OCI-LY3 (cell line): ENCODE results near the gene GTSE1.

Source experiments
- H2AFZ ChIP-seq: fragments of 200-600, 300-600 bp; shearing (Covaris generic); 2 replicates; pipeline ENCODE4 v1.6.0; 2014; ENCODE audit warnings: antibody characterized with exemption, low read depth, low read length
- H3K27ac ChIP-seq: fragments of 200-600, 300-600 bp; sonication (generic); 2 replicates; pipeline ENCODE4 v1.5.1; 2014; ENCODE audit warnings: mild to moderate bottlenecking, low read length, moderate library complexity, mixed read lengths
- H3K27me3 ChIP-seq: fragments of 200-600, 300-600 bp; sonication (generic); 2 replicates; pipeline ENCODE4 v1.6.1; 2014; ENCODE audit warnings: low read depth, low read length, mixed read lengths
- H3K36me3 ChIP-seq: fragments of 200-600, 300-600 bp; sonication (generic); replicated peaks from 2 replicates; pipeline ENCODE3; 2014; ENCODE audit warnings: low read depth, low read length, mixed read lengths
- H3K4me1 ChIP-seq: fragments of 300-600, 200-600 bp; sonication (generic); 2 replicates; pipeline ENCODE4 v1.6.1; 2014; ENCODE audit warnings: low read length, mixed read lengths
- H3K4me2 ChIP-seq: fragments of 200-600, 300-600 bp; sonication (generic); 2 replicates; pipeline ENCODE4 v1.6.1; 2014; ENCODE audit warnings: low read length, mixed read lengths
- H3K4me3 ChIP-seq: fragments of 300-600, 200-600 bp; sonication (generic); 2 replicates; pipeline ENCODE4 v1.5.1; 2014; ENCODE audit warnings: antibody characterized with exemption, mild to moderate bottlenecking, low read length, moderate library complexity
- H3K79me2 ChIP-seq: fragments of 300-600, 200-600 bp; shearing (Covaris generic); 2 replicates; pipeline ENCODE4 v1.6.1; 2014; ENCODE audit warnings: mild to moderate bottlenecking, low read length, mixed read lengths
- H3K9ac ChIP-seq: fragments of 300-600, 200-600 bp; shearing (Covaris generic); 2 replicates; pipeline ENCODE4 v1.6.0; 2014; ENCODE audit warnings: mild to moderate bottlenecking, low read length, moderate library complexity
- H3K9me3 ChIP-seq: fragments of 200-600, 300-600 bp; shearing (Covaris generic); 2 replicates; pipeline ENCODE4 v1.6.1; 2014; ENCODE audit warnings: low read length, mixed read lengths; ENCODE audit not compliant: insufficient read depth
- H4K20me1 ChIP-seq: fragments of 200-600, 300-600 bp; sonication (generic); 2 replicates; pipeline ENCODE4 v1.6.1; 2016; ENCODE audit warnings: low read length, mixed read lengths; ENCODE audit not compliant: insufficient read depth
- CTCF ChIP-seq: fragments of 200-600, 300-600 bp; sonication (generic); IDR thresholded peaks from 2 replicates; pipeline ENCODE4 v1.5.1; 2014; ENCODE audit warnings: antibody characterized with exemption, low read length, low read depth
- EZH2phosphoT487 ChIP-seq: fragments of 200-600 bp; shearing (Covaris generic); IDR thresholded peaks from 2 replicates; pipeline ENCODE4 v1.6.1; 2018; ENCODE audit warnings: antibody characterized with exemption, mixed run types, low read depth

The GTSE1 gene

GRCh38 chr22:46340676-46341075 lies 44.0 kb downstream of the GTSE1 start:
- Histone ChIP-seq H3K9me3 (no peaks in the 10 kb centered on the region), H3K4me2 (no peak overlapping the region), H3K27me3 (no peaks in the 10 kb centered on the region), H2AFZ (no peak overlapping the region), H3K36me3 (peaks cover 63% of the 10 kb centered on the region), H4K20me1 (0 out of 2 replicates have a peak, but pooled peaks cover 4% of the 10 kb centered on the region), H3K4me3 (no peak overlapping the region), H3K79me2 (peaks cover 45% of the 10 kb centered on the region), H3K9ac (no peak overlapping the region), H3K4me1 (peaks cover 7% of the 10 kb centered on the region), H3K27ac (no peak overlapping the region)
- TF ChIP-seq CTCF, result no peak
- no peak for TF ChIP-seq EZH2phosphoT487

GRCh38 chr22:46346680-46347405 lies 50.2 kb downstream of the GTSE1 start:
- H3K9me3 ChIP-seq, result no peaks in the 10 kb centered on the region
- H4K20me1 ChIP-seq, result no peaks in the 10 kb centered on the region
- H3K36me3 ChIP-seq, result peaks cover 78% of the 10 kb centered on the region
- no peak overlapping the region for H3K4me2 ChIP-seq
- no peaks in the 10 kb centered on the region for H3K27me3 ChIP-seq
- H2AFZ ChIP-seq, result no peak overlapping the region
- H3K4me3 ChIP-seq, result no peak overlapping the region
- peaks cover 10% of the 10 kb centered on the region for H3K4me1 ChIP-seq
- no peak overlapping the region for H3K27ac ChIP-seq
- TF ChIP-seq EZH2phosphoT487 (no peak), CTCF (no peak)
- H3K9ac ChIP-seq, result no peak overlapping the region
- peaks cover 6% of the 10 kb centered on the region; the same call in 1 of the 2 replicates for H3K79me2 ChIP-seq

GRCh38 chr22:46347646-46348045 lies 51.0 kb downstream of the GTSE1 start:
- Histone ChIP-seq H3K9me3 (no peaks in the 10 kb centered on the region), H3K27ac (no peak overlapping the region), H3K9ac (no peak overlapping the region), H3K27me3 (no peaks in the 10 kb centered on the region), H3K4me1 (peaks cover 10% of the 10 kb centered on the region), H2AFZ (no peak overlapping the region), H3K4me3 (no peak overlapping the region), H3K79me2 (peaks cover 5% of the 10 kb centered on the region; the same call in 1 of the 2 replicates), H3K4me2 (no peak overlapping the region), H3K36me3 (peaks cover 82% of the 10 kb centered on the region), H4K20me1 (no peaks in the 10 kb centered on the region)
- TF ChIP-seq CTCF (no peak), EZH2phosphoT487 (no peak)

GRCh38 chr22:46348099-46348695 lies 51.5 kb downstream of the GTSE1 start:
- Histone ChIP-seq H3K27me3 (no peaks in the 10 kb centered on the region), H3K4me2 (no peak overlapping the region), H3K4me1 (peaks cover 10% of the 10 kb centered on the region), H4K20me1 (no peaks in the 10 kb centered on the region), H3K9me3 (no peaks in the 10 kb centered on the region), H2AFZ (no peak overlapping the region), H3K36me3 (peaks cover 84% of the 10 kb centered on the region), H3K4me3 (no peak overlapping the region), H3K9ac (no peak overlapping the region), H3K79me2 (peaks cover 5% of the 10 kb centered on the region; the same call in 1 of the 2 replicates), H3K27ac (no peak overlapping the region)
- TF ChIP-seq EZH2phosphoT487 (no peak), CTCF (no peak)
